Left lung (tissue), 10 donors: ENCODE results near the gene DZIP1. TPM values are rescaled to one million over a fixed set of nuclear protein-coding genes. Genes with fewer than 3 reads are reported as not detected.

Experiments
- ATAC-seq: fragments of 200-7000 bp; cut with Tn5 transposase; one replicate; pipeline ENCODE4 v1.9.1; 2020; ENCODE audit warnings: moderate library complexity
- DNase-seq, 4 donors: peaks; one replicate each; pipeline ENCODE4 v3.0.0-alpha.2; 2013 to 2020
- H3K27ac ChIP-seq, 2 donors: fragments of 200-600 bp; sonication (generic) in 1 of 2; one replicate each; pipeline versions ENCODE4 v1.5.0 to v1.8.0; 2020 to 2021
- H3K27me3 ChIP-seq, 2 donors: fragments of 200-600 bp; sonication (generic) in 1 of 2; one replicate each; pipeline versions ENCODE4 v1.5.0 to v1.8.0; 2020 to 2021
- H3K36me3 ChIP-seq, 2 donors: fragments of 200-600 bp; sonication (generic) in 1 of 2; one replicate each; pipeline versions ENCODE4 v1.5.0 to v1.8.0; 2020 to 2021
- H3K4me1 ChIP-seq, 2 donors: fragments of 200-600 bp; one replicate each; pipeline ENCODE4 v1.8.0; 2021
- H3K4me3 ChIP-seq, 2 donors: fragments of 200-600 bp; sonication (generic) in 1 of 2; one replicate each; pipeline versions ENCODE4 v1.5.0 to v1.8.0; 2020 to 2021; ENCODE audit warnings: mild to moderate bottlenecking in 1 of 2
- H3K9me3 ChIP-seq, 2 donors: fragments of 200-600 bp; sonication (generic) in 1 of 2; one replicate each; pipeline versions ENCODE4 v1.5.0 to v1.8.0; 2020 to 2021
- intact Hi-C, 2 donors: fragments of 100-400 bp; cut with DNase I; formaldehyde crosslinking; loops; one replicate each; pipeline versions ENCODE4 v1.11.2 to v1.14.2; 2022
- polyA plus RNA-seq, 6 donors: library from polyadenylated mRNA; unstranded; fragments of 120-200 nt; gene quantifications; one replicate each; pipeline ENCODE4 v1.2.1, GENCODE V29; 2013; ENCODE audit not compliant: insufficient read length in 6 of 6
- total RNA-seq, 2 donors: library from RNA; stranded (reverse); fragmentation: NEBNext Ultra II Directional; extraction: Animal tissue kit (Norgen Biotek cat#: 25700); gene quantifications; one replicate each; pipeline ENCODE4 v1.2.1, GENCODE V29; 2021
- TF ChIP-seq, protein P1 (sequence below), 2 donors: fragments of 200-600 bp; sonication (generic) in 1 of 2; IDR thresholded peaks; one replicate each; pipeline versions ENCODE4 v1.5.0 to v1.8.0; 2021; ENCODE audit warnings: antibody characterized with exemption in 2 of 2
- donor health status: DM: no; HTN: yes; CAD: no.
- donor health status: DM: no; HTN: no; CAD: no.

The DZIP1 gene
- total and polyA plus RNA-seq, 8 donors, result 8.2 to 52.1 (median 48.6) TPM

DNA sequence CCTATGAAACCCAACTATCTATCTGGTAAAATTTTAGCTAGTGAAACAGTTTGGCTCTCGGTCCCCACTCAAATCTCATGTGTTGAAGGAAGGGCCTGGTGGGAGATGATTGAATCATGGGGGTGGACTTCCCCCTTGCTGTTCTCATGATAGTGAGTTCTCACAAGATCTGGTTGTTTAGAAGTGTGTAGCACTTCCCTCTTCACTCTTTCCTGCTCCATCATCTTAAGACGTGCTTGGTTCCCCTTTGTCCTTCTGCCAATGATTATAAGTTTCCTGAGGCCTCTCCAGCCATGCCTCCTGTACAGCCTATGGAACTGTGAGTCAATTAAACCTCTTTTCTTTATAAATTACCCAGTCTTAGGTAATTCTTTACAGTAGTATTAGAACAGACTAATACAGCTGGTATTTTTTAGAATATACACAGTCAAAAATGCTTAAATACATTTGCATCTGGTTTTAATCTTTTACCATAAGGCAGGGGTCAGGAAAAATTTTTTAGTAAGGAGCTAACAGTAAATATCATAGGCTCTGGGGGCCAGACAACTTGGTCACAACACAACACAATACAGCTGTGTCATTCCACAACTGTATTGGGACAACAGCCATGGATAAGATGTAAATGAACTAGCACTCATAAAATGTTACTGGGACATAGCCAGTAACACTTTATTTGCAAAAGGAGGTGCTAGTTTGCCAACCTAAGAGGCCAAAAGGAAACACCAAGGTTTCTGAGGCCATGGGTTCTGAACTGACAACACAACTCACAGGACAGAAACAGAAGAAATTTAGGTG, 24.3 kb downstream of the DZIP1 start:
- intact Hi-C loops, result loop anchor here in 1 of 2 donors (5.0 kb wide), 1 partner anchor 212 kb away; no protein-coding TSS in a partner anchor
- no peak for DNase-seq
- Histone ChIP-seq H3K4me1 (no peaks in the 10 kb centered on the region), H3K9me3 (no peaks in the 10 kb centered on the region), H3K36me3 (no peaks in the 10 kb centered on the region), H3K27ac (no peak overlapping the region), H3K27me3 (no peaks in the 10 kb centered on the region), H3K4me3 (no peak overlapping the region)
- ATAC-seq, result no peak
- TF ChIP-seq, protein P1, sequence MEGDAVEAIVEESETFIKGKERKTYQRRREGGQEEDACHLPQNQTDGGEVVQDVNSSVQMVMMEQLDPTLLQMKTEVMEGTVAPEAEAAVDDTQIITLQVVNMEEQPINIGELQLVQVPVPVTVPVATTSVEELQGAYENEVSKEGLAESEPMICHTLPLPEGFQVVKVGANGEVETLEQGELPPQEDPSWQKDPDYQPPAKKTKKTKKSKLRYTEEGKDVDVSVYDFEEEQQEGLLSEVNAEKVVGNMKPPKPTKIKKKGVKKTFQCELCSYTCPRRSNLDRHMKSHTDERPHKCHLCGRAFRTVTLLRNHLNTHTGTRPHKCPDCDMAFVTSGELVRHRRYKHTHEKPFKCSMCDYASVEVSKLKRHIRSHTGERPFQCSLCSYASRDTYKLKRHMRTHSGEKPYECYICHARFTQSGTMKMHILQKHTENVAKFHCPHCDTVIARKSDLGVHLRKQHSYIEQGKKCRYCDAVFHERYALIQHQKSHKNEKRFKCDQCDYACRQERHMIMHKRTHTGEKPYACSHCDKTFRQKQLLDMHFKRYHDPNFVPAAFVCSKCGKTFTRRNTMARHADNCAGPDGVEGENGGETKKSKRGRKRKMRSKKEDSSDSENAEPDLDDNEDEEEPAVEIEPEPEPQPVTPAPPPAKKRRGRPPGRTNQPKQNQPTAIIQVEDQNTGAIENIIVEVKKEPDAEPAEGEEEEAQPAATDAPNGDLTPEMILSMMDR (IDR thresholded peaks at IDR 0.05), result no peak

DNA sequence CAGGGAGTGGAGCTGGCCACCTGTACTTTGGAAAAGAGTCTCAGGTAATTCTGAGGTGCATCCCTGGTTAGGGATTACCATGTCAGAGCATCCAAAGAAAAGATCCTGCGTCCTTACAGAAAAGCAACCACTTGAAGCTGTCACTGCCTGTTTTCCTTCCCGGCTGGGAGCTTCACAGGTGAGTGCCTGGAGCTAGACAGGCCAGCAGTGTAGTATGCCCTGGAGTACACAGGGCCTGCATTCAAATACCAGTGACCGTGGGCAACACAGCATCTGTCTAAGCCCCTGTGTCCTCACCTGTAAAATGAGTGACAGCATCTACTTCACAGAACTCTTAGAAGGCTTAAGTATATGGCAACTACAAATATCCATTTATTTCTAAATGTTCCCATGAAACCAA, 29.0 kb downstream of the DZIP1 start:
- no peaks in the 10 kb centered on the region for H3K27me3 ChIP-seq
- intact Hi-C loops, result no loop called here
- TF ChIP-seq, protein P1 (IDR thresholded peaks at IDR 0.05), result no peak
- no peak overlapping the region for H3K27ac ChIP-seq
- DNase-seq (no peak), ATAC-seq (no peak)
- H3K4me3 ChIP-seq, result no peak overlapping the region
- H3K9me3 ChIP-seq, result no peaks in the 10 kb centered on the region
- no peaks in the 10 kb centered on the region for H3K36me3 ChIP-seq
- no peaks in the 10 kb centered on the region for H3K4me1 ChIP-seq

DNA sequence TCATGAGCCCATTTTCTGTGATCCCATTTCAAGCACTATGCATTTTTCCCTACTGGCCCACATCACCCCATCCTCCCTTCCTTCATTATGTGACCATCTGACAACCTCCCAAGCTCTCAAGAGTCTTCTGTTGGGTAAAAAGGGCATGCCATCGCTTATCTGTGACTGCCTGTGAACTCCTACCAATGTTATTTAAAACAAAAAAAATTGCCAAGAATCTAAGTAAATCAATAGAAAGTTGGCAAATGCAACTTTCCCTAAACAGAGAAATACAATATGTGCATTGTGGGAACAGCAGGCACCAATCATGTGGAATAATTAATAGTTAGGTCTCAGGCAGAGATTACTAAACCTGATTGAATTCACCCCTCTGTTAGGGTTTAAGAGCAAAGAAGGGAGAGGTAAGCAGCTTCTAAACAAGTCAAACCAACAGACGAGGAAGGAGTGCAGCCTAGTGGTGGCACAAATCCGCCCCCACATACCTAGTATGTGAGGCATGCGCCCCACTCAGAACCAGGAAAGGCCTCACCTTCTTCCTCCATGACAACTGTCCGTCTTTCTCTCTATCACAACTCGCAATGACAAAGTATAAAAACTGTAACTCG, 29.8 kb downstream of the DZIP1 start:
- H3K27me3 ChIP-seq, result no peaks in the 10 kb centered on the region
- TF ChIP-seq, protein P1 (IDR thresholded peaks at IDR 0.05), result no peak
- intact Hi-C loops, result no loop called here
- ATAC-seq (no peak), DNase-seq (no peak)
- H3K27ac ChIP-seq, result no peak overlapping the region
- H3K9me3 ChIP-seq, result no peaks in the 10 kb centered on the region
- no peaks in the 10 kb centered on the region for H3K4me1 ChIP-seq
- H3K36me3 ChIP-seq, result no peaks in the 10 kb centered on the region
- no peak overlapping the region for H3K4me3 ChIP-seq

DNA sequence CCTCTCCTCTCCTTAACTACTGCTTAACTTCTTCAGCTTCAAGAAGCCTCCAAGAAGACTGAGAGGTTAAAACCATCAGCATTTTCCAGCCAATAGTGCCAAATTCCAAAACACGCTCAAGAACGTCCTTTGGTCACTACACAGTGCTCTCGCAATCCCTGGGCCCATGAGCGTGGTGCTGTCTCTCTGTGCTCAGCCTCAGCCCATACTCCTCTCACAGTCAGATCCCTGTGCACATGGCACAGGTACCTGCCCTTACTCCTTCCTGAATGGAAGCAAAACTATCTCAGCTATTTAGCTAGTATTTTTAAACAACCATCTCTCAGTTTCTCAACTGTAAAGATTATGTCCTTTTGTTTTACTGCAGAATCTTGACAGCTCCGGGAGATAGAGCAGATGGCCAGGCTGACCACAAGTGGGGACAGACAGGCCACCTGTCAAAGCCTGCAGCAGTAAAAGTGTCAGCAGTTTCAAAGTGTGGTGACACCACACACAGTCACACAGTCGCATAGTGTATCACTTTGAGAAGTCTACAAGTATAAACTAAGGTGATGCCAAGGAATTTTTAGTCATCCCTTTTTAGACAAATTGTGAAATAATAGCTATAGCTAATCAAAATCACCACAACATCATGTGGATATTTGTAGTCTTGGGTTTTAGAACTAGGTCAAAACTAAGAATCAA, 35.7 kb downstream of the DZIP1 start:
- H3K4me1 ChIP-seq, result peaks cover 0 to 3% of the 10 kb centered on the region in 2 donors
- no peaks in the 10 kb centered on the region for H3K9me3 ChIP-seq
- TF ChIP-seq, protein P1 (IDR thresholded peaks at IDR 0.05), result no peak
- no peaks in the 10 kb centered on the region for H3K27me3 ChIP-seq
- H3K27ac ChIP-seq, result no peak overlapping the region
- intact Hi-C loops, result no loop called here
- H3K36me3 ChIP-seq, result no peaks in the 10 kb centered on the region
- ATAC-seq (no peak), DNase-seq (no peak)
- no peak overlapping the region for H3K4me3 ChIP-seq

DNA sequence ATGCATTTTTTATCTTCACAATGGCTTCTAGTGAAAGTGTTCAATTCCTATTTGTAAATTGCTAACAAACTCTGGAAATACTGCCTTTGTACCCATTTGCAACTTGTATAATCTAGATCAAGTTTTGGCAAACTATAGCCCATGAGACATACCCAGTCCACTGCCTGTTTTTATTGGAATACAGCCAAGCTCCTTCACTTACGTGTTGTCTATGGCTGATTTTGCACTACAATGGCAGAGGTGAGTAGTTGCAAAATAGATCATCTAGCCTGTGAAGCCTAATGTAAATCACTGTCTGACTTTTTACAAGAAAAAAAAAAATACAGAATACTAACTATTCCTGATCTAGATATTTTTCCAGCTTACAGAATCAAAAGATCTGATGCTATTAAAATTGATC, 37.1 kb downstream of the DZIP1 start:
- ATAC-seq (no peak), DNase-seq (no peak)
- no peaks in the 10 kb centered on the region for H3K36me3 ChIP-seq
- TF ChIP-seq, protein P1 (IDR thresholded peaks at IDR 0.05), result no peak
- intact Hi-C loops, result no loop called here
- peaks cover 0 to 3% of the 10 kb centered on the region in 2 donors for H3K4me1 ChIP-seq
- no peaks in the 10 kb centered on the region for H3K9me3 ChIP-seq
- no peaks in the 10 kb centered on the region for H3K27me3 ChIP-seq
- H3K27ac ChIP-seq, result no peak overlapping the region
- no peak overlapping the region for H3K4me3 ChIP-seq
